AG04450 (cell line): ENCODE results near the gene VGLL4. TPM values are rescaled to one million over a fixed set of nuclear protein-coding genes. Genes with fewer than 3 reads are reported as not detected.
A peak's percentile ranks its signal among the peaks of the same experiment; 100 is the strongest.

Source experiments
- CTCF ChIA-PET: fragments of 300-600, 350-600 bp; formaldehyde crosslinking; extraction: SDS; loops from one replicate; lab custom pipeline; 2022; ENCODE audit warnings: antibody characterized with exemption, inconsistent platforms; lab: Charles Lee
- POLR2A ChIA-PET: fragments of 350-600 bp; formaldehyde crosslinking; extraction: SDS; loops from one replicate; lab custom pipeline; 2021; ENCODE audit warnings: antibody characterized with exemption, inconsistent platforms; lab: Yijun Ruan, JAX
- DNase-seq: peaks from one replicate; pipeline ENCODE4 v3.0.0-alpha.2; 2011; ENCODE audit warnings: low read depth, low spot score
- H3K27ac ChIP-seq: one replicate; pipeline ENCODE4 v1.5.1; 2012; ENCODE audit warnings: low read depth, low read length, control low read depth
- H3K27me3 ChIP-seq: one replicate; pipeline ENCODE4 v1.6.0; 2012; ENCODE audit warnings: low read length; ENCODE audit not compliant: control insufficient read depth, insufficient read depth
- H3K4me3 ChIP-seq: 2 replicates; pipeline ENCODE4 v1.5.1; 2011; ENCODE audit warnings: mild to moderate bottlenecking, low read depth, low read length, control low read depth
- H3K9me3 ChIP-seq: 2 replicates; pipeline ENCODE4 v1.5.1; 2012; ENCODE audit warnings: low read length; ENCODE audit not compliant: control insufficient read depth, insufficient read depth
- CTCF ChIP-seq: IDR thresholded peaks from 2 replicates; pipeline ENCODE4 v1.5.1; 2011; ENCODE audit warnings: low read depth, low read length, control low read depth, inconsistent platforms
- polyA plus RNA-seq: library from polyadenylated mRNA; depleted of rRNA; stranded (reverse); fragments of >200 nt; gene quantifications from 2 replicates; pipeline ENCODE4 v1.2.3, GENCODE V29; 2011

The VGLL4 gene
- polyA plus RNA-seq, 1 experiment, result 30.5 TPM

- POLR2A ChIA-PET, result interaction anchor here (0.5 to 1.1 kb wide), 2 partner anchors 29 to 70 kb away, joined by 3 read pairs; no protein-coding TSS in a partner anchor
- CTCF ChIA-PET, result interaction anchor here (0.6 to 1.8 kb wide), 3 partner anchors 20 to 192 kb away, joined by 4 to 5 read pairs (median 4); no protein-coding TSS in a partner anchor
- Histone ChIP-seq H3K9me3 (no peaks in the 10 kb centered on the region), H3K4me3 (no peak overlapping the region), H3K27me3 (no peaks in the 10 kb centered on the region), H3K27ac (peak overlapping the region; percentile 21)
- TF ChIP-seq CTCF, result no peak
- DNase-seq, result no peak
Measured at GRCh38 chr3:11570789-11571495, 72.8 kb downstream of the VGLL4 start.

GRCh38 chr3:11570251-11570650 lies 73.5 kb downstream of the VGLL4 start:
- no peak overlapping the region for H3K4me3 ChIP-seq
- H3K27ac ChIP-seq, result peak overlapping the region; percentile 100
- TF ChIP-seq CTCF, result no peak
- H3K9me3 ChIP-seq, result no peaks in the 10 kb centered on the region
- H3K27me3 ChIP-seq, result no peaks in the 10 kb centered on the region
- no peak for DNase-seq
- CTCF ChIA-PET, result interaction anchor here (1.6 to 1.8 kb wide), 2 partner anchors 81 to 191 kb away, joined by 4 to 5 read pairs; no protein-coding TSS in a partner anchor
- POLR2A ChIA-PET, result interaction anchor here (1.1 kb wide), 1 partner anchor 30 kb away, joined by 3 read pairs; no protein-coding TSS in a partner anchor

- TF ChIP-seq CTCF, result no peak
- Histone ChIP-seq H3K27ac (peak overlapping the region; percentile 100), H3K27me3 (no peaks in the 10 kb centered on the region), H3K9me3 (no peaks in the 10 kb centered on the region; the same call in 1 of the 2 replicates), H3K4me3 (no peak overlapping the region; the same call in 1 of the 2 replicates)
- ChIA-PET CTCF (interaction anchor here (0.6 to 1.8 kb wide), 2 partner anchors 12 to 190 kb away, joined by 3 to 4 read pairs; no protein-coding TSS in a partner anchor), POLR2A (interaction anchor here (1.2 to 2.5 kb wide), 7 partner anchors 12 to 190 kb away, joined by 3 to 11 read pairs (median 7); partner anchors contain the start of gene VGLL4)
- DNase-seq, result no peak
Measured at GRCh38 chr3:11569156-11569741, 74.5 kb downstream of the VGLL4 start.

- TF ChIP-seq CTCF, result no peak
- Histone ChIP-seq H3K27me3 (no peaks in the 10 kb centered on the region), H3K27ac (peak overlapping the region; percentile 100), H3K4me3 (peak overlapping the region; percentile 58), H3K9me3 (no peaks in the 10 kb centered on the region; the same call in 1 of the 2 replicates)
- peak; percentile 75 for DNase-seq
- ChIA-PET POLR2A (interaction anchor here (0.7 to 2.5 kb wide), 8 partner anchors 11 to 1737 kb away, joined by 3 to 11 read pairs (median 6); partner anchors contain the start of gene VGLL4), CTCF (interaction anchor here (0.7 to 0.8 kb wide), 2 partner anchors 76 to 83 kb away, joined by 3 to 4 read pairs; no protein-coding TSS in a partner anchor)
Measured at GRCh38 chr3:11568503-11569155, 75.1 kb downstream of the VGLL4 start.
